OCI-LY7 (cell line): ENCODE data around the gene RNF220.

ENCODE experiments used
- EZH2phosphoT487 ChIP-seq: fragments of 200-600 bp; sonication (generic); IDR thresholded peaks from 2 replicates; pipeline ENCODE4 v1.6.1; 2018; ENCODE audit warnings: low read depth, borderline replicate concordance, mild to moderate bottlenecking, mixed run types, antibody characterized with exemption, low read length, moderate library complexity, mixed read lengths
- TF ChIP-seq, protein P1 (sequence below): fragments of 200-600 bp; sonication (generic); conservative IDR thresholded peaks from 2 replicates; pipeline ENCODE4 v1.5.1; 2014; ENCODE audit warnings: mild to moderate bottlenecking, antibody characterized with exemption, low read length, moderate library complexity, mixed read lengths

DNA sequence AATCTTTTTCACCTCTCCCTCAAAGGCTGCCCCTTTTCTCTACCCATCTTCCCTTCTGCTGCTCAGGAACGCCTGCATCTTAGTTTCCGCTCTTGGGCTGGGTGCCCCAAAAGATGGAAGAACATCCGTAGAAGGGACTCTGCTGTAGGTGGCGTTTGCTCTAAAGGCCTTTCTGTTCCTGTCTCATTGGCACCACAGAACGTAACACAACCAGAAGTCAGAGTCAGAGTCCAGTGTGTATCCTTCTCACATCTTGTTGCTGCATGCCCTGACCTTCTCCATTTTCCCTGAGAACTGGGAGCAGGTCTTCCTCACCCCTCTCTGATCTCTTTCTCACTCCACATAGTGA, 103.3 kb downstream of the RNF220 start:
- TF ChIP-seq, protein P1, sequence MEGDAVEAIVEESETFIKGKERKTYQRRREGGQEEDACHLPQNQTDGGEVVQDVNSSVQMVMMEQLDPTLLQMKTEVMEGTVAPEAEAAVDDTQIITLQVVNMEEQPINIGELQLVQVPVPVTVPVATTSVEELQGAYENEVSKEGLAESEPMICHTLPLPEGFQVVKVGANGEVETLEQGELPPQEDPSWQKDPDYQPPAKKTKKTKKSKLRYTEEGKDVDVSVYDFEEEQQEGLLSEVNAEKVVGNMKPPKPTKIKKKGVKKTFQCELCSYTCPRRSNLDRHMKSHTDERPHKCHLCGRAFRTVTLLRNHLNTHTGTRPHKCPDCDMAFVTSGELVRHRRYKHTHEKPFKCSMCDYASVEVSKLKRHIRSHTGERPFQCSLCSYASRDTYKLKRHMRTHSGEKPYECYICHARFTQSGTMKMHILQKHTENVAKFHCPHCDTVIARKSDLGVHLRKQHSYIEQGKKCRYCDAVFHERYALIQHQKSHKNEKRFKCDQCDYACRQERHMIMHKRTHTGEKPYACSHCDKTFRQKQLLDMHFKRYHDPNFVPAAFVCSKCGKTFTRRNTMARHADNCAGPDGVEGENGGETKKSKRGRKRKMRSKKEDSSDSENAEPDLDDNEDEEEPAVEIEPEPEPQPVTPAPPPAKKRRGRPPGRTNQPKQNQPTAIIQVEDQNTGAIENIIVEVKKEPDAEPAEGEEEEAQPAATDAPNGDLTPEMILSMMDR: no peak
- no peak for TF ChIP-seq EZH2phosphoT487
